Measurements from ENCODE around the gene ERFL.

DNA sequence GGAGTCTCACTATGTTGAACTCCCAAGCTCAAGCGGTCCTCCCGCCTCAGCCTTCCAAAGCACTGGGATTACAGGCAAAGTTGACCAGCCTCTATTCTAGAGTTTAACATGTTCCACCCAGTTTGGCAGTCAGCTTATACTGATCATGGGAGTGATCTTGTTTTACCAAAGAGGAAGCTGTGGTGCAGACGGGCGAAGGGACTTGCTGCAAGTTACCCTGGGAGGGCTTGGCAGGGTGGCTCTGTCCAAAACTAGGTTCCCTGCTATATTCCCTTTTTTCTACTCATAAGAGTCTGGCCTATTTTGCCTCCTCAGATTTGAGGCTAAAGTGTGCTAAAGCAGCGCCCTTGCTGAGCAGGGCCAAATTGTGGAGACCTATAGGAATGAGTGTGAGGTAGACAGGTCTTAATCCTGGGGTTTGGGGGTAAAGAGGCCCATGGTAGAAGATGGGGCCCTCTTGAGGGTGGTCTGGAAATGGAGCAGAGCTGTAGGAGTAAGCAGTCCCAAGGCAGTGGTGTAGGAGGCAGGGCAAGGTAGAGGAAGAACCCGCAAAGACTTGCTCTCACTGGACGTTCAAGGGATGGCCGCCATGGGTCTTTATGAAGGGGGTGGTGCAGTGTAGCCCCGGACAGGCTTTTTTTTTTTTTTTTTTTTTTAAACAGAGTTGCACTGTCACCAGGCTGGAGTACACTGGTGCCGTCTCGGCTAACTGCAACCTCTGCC, 64.9 kb downstream of the ERFL start:
- TF ChIP-seq, protein P1, sequence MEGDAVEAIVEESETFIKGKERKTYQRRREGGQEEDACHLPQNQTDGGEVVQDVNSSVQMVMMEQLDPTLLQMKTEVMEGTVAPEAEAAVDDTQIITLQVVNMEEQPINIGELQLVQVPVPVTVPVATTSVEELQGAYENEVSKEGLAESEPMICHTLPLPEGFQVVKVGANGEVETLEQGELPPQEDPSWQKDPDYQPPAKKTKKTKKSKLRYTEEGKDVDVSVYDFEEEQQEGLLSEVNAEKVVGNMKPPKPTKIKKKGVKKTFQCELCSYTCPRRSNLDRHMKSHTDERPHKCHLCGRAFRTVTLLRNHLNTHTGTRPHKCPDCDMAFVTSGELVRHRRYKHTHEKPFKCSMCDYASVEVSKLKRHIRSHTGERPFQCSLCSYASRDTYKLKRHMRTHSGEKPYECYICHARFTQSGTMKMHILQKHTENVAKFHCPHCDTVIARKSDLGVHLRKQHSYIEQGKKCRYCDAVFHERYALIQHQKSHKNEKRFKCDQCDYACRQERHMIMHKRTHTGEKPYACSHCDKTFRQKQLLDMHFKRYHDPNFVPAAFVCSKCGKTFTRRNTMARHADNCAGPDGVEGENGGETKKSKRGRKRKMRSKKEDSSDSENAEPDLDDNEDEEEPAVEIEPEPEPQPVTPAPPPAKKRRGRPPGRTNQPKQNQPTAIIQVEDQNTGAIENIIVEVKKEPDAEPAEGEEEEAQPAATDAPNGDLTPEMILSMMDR (IDR thresholded peaks at IDR 0.05; ENCODE audit: control extremely low read depth in 1 of 3, insufficient read depth in 1 of 3, low read depth in 1 of 3, low read length in 3 of 3) = no peak
- TF ChIP-seq EP300 (IDR thresholded peaks at IDR 0.05; ENCODE audit: borderline replicate concordance in 1 of 2, low read depth in 2 of 2, low read length in 2 of 2) (no peak), POLR2AphosphoS5 (IDR thresholded peaks at IDR 0.05; ENCODE audit: low read depth, low read length) (peak; percentile 49; the same call in 1 of the 2 replicates)
- TF ChIP-seq, protein P2, sequence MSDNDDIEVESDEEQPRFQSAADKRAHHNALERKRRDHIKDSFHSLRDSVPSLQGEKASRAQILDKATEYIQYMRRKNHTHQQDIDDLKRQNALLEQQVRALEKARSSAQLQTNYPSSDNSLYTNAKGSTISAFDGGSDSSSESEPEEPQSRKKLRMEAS (IDR thresholded peaks at IDR 0.05) = no peak

Data from H1 (cell line).